NCI-H345 treated with DMSO at 0.1 percent for 48 hours (cell line): ENCODE measurements around the gene EFTUD2.
"Not testable (repeated sequence)": the region's sequence is repeated elsewhere in the genome, so short reads cannot be mapped to it uniquely, and the experiment has no call there.

Experiments used
- DNase-seq: peaks from one replicate; lab custom pipeline; 2025; ENCODE audit not compliant: unreplicated experiment; lab: John Stamatoyannopoulos, UW

EFTUD2 gene

DNA sequence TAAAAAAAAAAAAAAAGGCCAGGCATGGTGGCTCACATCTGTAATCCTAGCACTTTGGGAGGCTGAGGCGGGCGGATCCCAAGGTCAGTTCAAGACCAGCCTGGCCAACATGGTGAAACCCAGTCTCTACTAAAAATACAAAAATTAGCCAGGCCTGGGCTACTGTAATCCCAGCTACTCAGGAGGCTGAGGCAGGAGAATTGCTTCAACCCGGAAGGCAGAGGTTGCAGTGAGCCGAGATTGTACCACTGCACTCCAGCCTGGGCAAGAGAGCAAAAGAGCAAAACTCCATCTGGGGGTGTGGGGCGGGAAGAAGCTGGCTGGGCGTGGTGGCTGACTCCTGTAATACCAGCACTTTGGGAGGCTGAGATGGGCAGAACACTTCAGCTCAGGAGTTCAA, 80.7 kb downstream of the EFTUD2 start:
- not testable (repeated sequence) for DNase-seq

DNA sequence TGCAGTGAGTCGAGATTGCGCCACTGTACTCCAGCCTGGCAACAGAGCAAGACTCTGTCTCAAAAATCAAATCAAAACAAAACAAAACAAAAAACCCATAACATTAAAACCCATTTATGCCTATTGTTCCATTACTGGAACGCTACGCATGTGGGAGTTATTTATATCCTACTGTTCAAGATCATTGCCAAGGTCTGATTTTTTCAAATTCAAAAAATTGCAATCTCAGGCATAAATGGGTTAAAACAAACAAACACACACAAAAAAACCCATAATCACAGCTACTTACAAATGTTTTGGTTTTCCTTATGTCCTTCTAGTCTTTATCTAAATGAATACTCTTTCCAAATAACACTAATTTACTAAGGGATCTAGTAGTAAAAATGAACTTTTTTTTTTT, 87.0 kb downstream of the EFTUD2 start:
- no peak for DNase-seq

DNA sequence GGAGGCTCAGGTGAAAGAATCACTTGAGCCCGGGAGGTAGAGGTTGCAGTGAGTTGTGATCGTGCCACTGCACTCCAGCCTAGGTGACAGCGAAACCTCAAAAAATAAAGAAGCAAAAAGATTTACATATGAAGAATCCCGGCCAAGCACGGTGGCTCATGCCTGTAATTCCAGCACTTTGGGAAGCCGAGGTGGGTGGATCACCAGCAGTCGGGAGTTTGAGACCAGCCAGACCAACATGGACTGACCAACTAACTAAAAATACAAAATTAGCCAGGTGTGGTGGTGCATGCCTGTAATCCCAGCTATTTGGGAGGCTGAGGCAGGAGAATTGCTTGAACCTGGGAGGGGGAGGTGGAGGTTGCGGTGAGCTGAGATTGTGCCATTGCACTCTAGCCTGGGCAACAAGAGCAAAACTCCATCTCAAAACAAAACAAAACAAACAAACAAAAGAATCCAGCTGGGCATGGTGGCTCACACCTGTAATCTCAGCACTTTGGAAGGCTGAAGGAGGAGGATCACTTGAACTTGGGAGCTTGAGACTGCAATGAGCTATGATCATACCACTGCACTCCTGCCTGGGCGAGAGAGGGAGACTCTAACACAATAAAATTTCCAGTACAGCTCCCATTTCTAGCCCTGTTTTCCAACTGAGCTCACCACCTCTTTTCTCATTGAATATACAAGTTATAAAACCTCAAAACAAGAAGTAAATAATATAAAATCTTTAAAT, 90.4 kb downstream of the EFTUD2 start:
- DNase-seq, result not testable (repeated sequence)

DNA sequence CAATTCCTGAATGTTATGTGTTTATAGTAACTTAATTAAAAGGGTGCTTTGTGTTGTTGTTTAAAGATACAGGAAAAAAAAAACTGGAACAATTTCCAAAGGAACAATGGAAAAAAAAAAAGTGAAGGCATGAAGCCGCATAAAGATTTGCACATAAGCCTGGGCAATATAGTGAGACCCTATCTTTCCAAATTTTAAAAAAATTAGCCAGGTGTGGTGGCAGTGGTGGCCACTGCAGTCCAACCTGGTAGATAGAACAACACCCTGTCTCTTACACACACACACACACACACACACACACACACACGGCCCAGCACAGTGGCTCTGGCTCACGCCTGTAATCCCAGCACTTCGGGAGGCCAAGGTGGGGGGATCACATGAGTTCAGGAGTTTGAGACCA, 91.1 kb downstream of the EFTUD2 start:
- DNase-seq, result no peak

DNA sequence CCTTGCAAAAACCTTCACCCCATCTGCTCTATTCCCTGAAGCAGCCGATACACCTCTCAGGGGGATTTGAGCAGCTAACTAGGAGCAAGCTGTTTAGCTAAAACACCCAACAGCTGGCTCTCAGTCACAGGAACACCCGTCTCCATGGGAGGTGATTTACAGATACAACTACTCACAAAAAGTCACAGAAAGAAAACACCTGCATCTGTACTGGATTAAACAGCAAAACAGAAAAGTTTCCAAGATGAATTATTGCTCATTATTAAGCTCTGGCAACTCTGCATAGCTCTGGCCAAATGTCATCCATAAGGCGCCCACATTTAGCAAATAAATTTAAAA, 91.5 kb downstream of the EFTUD2 start:
- no peak for DNase-seq

DNA sequence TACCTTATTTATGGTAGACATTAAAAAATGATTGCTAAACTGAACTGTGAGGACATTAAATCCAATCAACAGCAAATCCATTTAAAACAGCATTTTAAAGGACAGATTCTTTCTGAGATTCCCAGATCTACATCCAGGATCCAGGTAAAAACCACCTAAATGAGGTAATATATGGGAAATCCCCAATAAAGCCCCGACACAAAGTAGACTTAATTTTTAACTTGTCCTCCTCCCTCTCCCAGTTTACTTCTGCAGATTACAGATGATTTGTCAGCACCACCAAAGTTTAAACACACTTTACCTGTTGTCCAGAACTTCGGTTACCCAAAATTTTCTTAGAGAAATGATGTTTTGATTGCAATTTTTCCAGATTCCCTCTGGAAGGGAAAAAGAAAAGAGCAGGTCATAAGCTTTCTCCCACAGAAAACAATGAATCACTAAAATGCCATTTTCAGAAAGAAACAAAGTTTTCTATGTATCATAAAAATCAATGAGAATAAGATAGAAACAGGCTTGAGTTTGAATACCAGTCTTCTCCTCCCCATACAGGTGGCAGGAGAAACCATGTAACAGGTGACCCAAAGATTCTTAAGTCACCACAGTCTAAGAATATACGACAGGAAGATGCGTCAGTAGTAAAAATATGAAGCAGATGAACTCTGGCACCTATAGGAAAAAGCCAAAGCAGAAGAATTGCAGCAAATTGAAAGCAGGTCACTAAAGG, 92.0 kb downstream of the EFTUD2 start:
- DNase-seq, result no peak

DNA sequence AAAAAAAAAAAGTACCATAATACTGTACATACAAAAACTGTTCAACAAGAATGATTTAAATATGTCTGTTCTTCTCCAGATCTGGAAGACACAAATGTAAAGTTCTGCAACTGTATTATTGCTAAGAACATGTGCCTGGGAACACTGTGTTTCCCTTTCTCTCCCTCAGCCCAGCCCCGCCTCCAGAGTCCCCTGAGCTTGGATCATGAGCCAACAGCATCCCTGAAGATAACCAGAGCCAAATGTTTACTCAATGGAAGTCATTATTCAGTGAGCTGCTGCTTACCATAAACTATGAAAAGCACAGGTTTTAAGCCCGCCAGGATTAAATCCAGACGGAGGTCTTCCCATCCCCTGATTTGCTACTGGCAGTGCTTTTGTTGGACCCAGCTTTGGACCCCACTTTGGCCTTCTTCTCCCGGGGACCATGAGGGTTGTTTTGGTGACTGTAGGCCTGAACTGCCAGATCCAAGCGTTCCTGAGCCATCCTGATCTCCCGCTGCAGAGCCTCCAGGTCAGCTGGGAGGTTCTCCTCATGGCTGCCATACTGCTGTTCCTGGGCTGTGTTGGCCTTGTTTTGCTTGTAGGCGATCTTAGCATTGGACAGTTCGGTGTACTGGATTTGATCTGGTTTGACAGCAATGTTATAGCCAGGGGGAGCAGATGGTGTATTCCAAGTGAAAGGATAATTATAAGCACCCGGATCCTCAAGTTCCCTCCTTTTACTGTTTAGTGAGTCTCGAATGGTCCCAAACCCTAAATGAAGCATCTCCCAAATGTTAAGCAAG, 94.7 kb downstream of the EFTUD2 start:
- no peak for DNase-seq

DNA sequence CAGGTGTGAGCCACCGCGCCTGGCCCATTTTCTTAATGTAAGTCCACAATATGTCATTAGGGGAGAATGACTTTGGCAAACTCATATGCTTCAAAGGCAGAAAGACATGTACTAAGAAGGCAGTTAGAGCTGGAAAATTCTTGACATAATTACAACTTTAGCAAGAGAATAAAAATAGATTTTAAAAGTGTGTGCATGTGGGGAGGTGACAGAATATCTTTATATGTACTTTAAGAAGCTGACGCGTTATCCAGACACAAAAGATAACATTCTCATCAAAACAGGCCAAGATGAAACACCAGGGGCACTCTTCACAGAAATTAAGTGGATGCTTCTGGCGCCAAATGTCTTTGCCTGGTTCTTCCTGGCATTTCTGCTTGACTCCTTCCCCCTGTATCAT, 97.4 kb downstream of the EFTUD2 start:
- no peak for DNase-seq
